ENCODE results near the gene COL1A2. TPM values are rescaled to one million over a fixed set of nuclear protein-coding genes. Genes with fewer than 3 reads are reported as not detected.

COL1A2 gene
- total and polyA plus RNA-seq, 2 experiments from 2014 or later: 1,836 to 2,200 TPM

DNA sequence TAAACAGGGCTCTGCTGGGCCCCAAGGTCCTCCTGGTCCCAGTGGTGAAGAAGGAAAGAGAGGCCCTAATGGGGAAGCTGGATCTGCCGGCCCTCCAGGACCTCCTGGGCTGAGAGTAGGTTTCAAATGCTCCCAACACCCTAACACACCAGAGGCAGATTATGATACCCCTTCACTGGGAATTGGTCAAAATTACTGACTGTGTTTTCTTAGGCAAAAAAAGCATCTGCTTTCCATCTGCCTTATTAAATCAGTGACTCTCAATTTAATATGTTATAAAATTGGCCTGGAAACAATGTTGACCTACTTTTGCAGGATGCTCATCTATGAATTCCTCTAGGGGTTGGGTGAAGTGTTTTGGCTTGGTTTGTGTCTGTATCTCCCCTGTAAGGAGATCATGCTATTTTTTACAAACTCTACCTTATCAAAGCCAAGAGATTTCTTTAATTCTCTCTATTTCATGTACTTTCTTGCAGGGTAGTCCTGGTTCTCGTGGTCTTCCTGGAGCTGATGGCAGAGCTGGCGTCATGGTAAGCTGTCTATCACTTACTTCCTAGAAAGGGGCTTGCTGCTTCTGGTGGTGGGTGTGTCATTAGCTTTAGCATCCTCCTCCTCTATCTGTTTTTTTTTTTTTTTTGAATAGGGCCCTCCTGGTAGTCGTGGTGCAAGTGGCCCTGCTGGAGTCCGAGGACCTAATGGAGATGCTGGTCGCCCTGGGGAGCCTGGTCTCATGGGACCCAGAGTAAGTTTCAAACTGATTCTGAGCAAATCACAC, 15.9 kb downstream of the COL1A2 start:
- TF ChIP-seq EZH2phosphoT487 (IDR thresholded peaks at IDR 0.05; ENCODE audit: low read depth, severe bottlenecking, unreplicated experiment): no peak
- TF ChIP-seq CTCF (IDR thresholded peaks at IDR 0.05; ENCODE audit: poor library complexity): no peak
- TF ChIP-seq EZH2 (IDR thresholded peaks at IDR 0.05; ENCODE audit: borderline replicate concordance): no peak
- H3K27ac ChIP-seq: peak overlapping the region; percentile 41
- H3K9me3 ChIP-seq (ENCODE audit: low read depth): no peaks in the 10 kb centered on the region

DNA sequence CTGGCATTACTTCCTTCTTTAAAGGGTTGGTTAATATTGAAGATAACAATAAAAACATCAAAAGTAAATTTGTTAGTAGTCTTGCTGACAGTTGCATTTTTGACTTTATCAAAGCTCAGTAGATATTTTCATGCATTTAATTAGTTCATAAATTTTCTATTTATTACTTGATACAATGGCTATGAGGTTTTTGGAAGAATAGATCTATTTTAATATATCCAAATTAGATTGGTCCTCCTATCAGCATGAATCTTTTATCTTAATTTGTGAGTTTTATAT, 16.4 kb downstream of the COL1A2 start:
- DNase-seq (ENCODE audit: low spot score): no peak
- peaks cover 25% of the 10 kb centered on the region for H3K79me2 ChIP-seq
- H3K9me2 ChIP-seq (replicated peaks; ENCODE audit: insufficient read depth): no peaks in the 10 kb centered on the region
- H4K20me1 ChIP-seq (ENCODE audit: insufficient read depth, poor library complexity, severe bottlenecking): peaks cover 7% of the 10 kb centered on the region
- H3K4me1 ChIP-seq (ENCODE audit: insufficient read depth): peaks cover 38% of the 10 kb centered on the region
- no peaks in the 10 kb centered on the region for H3K9me3 ChIP-seq (ENCODE audit: low read depth)
- H3K4me3 ChIP-seq: no peak overlapping the region
- H3K27ac ChIP-seq: peak overlapping the region; percentile 41
- TF ChIP-seq EZH2phosphoT487 (IDR thresholded peaks at IDR 0.05; ENCODE audit: low read depth, severe bottlenecking, unreplicated experiment) (no peak), EZH2 (IDR thresholded peaks at IDR 0.05; ENCODE audit: borderline replicate concordance) (no peak), CTCF (IDR thresholded peaks at IDR 0.05; ENCODE audit: poor library complexity) (no peak)
- H2AFZ ChIP-seq: no peak overlapping the region
- H3K36me3 ChIP-seq (replicated peaks; ENCODE audit: insufficient read depth, low read depth): no peaks in the 10 kb centered on the region
- H3K27me3 ChIP-seq: no peaks in the 10 kb centered on the region
- H3K4me2 ChIP-seq: no peak overlapping the region

More for the DNA sequence above, 15.9 kb downstream of the COL1A2 start:
- Histone ChIP-seq H2AFZ (no peak overlapping the region), H3K4me1 (ENCODE audit: insufficient read depth) (peaks cover 37% of the 10 kb centered on the region), H3K4me3 (no peak overlapping the region), H3K9me2 (replicated peaks; ENCODE audit: insufficient read depth) (no peaks in the 10 kb centered on the region), H3K4me2 (no peak overlapping the region), H3K36me3 (replicated peaks; ENCODE audit: insufficient read depth, low read depth) (no peaks in the 10 kb centered on the region), H3K79me2 (peaks cover 29% of the 10 kb centered on the region), H4K20me1 (ENCODE audit: insufficient read depth, poor library complexity, severe bottlenecking) (peaks cover 7% of the 10 kb centered on the region), H3K27me3 (no peaks in the 10 kb centered on the region)
- WGBS (ENCODE audit: low lambda C conversion rate, missing lambda C conversion rate): 75% methylated on average over 6 of the region's 6 CpGs
- no peak for DNase-seq (ENCODE audit: low spot score)

GRCh38 chr7:94412762-94413322, 18.1 kb downstream of the COL1A2 start:
- H3K27ac ChIP-seq: peak overlapping the region; percentile 36
- no peaks in the 10 kb centered on the region for H3K9me2 ChIP-seq (replicated peaks; ENCODE audit: insufficient read depth)
- WGBS (ENCODE audit: low lambda C conversion rate, missing lambda C conversion rate): 76% methylated on average over 3 of the region's 3 CpGs
- no peaks in the 10 kb centered on the region for H3K9me3 ChIP-seq (ENCODE audit: low read depth)
- H3K27me3 ChIP-seq: no peaks in the 10 kb centered on the region
- H3K79me2 ChIP-seq: peaks cover 12% of the 10 kb centered on the region
- no peaks in the 10 kb centered on the region for H3K36me3 ChIP-seq (replicated peaks; ENCODE audit: insufficient read depth, low read depth)
- no peak for DNase-seq (ENCODE audit: low spot score)
- peaks cover 9% of the 10 kb centered on the region for H4K20me1 ChIP-seq (ENCODE audit: insufficient read depth, poor library complexity, severe bottlenecking)
- TF ChIP-seq CTCF (IDR thresholded peaks at IDR 0.05; ENCODE audit: poor library complexity): no peak
- no peak for TF ChIP-seq EZH2phosphoT487 (IDR thresholded peaks at IDR 0.05; ENCODE audit: low read depth, severe bottlenecking, unreplicated experiment)
- no peak for TF ChIP-seq EZH2 (IDR thresholded peaks at IDR 0.05; ENCODE audit: borderline replicate concordance)
- peak overlapping the region; percentile 8 for H3K4me2 ChIP-seq
- H3K4me1 ChIP-seq (ENCODE audit: insufficient read depth): peaks cover 30% of the 10 kb centered on the region
- H3K4me3 ChIP-seq: no peak overlapping the region
- no peak overlapping the region for H2AFZ ChIP-seq

All from hepatocyte (in vitro differentiated cells).